HEK293 (cell line): ENCODE results near the gene GAMT.

Source experiments
- GLIS1 ChIP-seq: fragments of 450-650 bp; formaldehyde crosslinking; IDR thresholded peaks from 2 replicates; pipeline ENCODE4 v1.5.1; 2016; ENCODE audit warnings: missing biosample characterization, missing genetic modification characterization
- INSM2 ChIP-seq: fragments of 450-650 bp; formaldehyde crosslinking; IDR thresholded peaks from 2 replicates; pipeline ENCODE4 v1.5.1; 2016; ENCODE audit warnings: missing biosample characterization, missing genetic modification characterization
- KLF10 ChIP-seq: fragments of 450-650 bp; IDR thresholded peaks from 2 replicates; pipeline ENCODE4 v1.5.1; 2018; ENCODE audit warnings: missing biosample characterization, mild to moderate bottlenecking, missing genetic modification characterization
- KLF7 ChIP-seq: fragments of 450-650 bp; formaldehyde crosslinking; IDR thresholded peaks from 2 replicates; pipeline ENCODE4 v1.5.1; 2016; ENCODE audit warnings: missing biosample characterization, missing genetic modification characterization, borderline replicate concordance
- MEIS1 ChIP-seq: sonication (generic); formaldehyde crosslinking; IDR thresholded peaks from 2 replicates; pipeline ENCODE4 v1.8.1; 2022; ENCODE audit warnings: missing genetic modification reagents, mild to moderate bottlenecking, borderline replicate concordance
- MZF1 ChIP-seq: fragments of 450-650 bp; formaldehyde crosslinking; IDR thresholded peaks from 2 replicates; pipeline ENCODE4 v1.5.1; 2017; ENCODE audit warnings: missing biosample characterization, missing genetic modification characterization, borderline replicate concordance
- PATZ1 ChIP-seq: fragments of 450-650 bp; formaldehyde crosslinking; IDR thresholded peaks from 2 replicates; pipeline ENCODE4 v1.5.1; 2016; ENCODE audit warnings: missing biosample characterization, missing genetic modification characterization
- SP7 ChIP-seq: fragments of 450-650 bp; formaldehyde crosslinking; IDR thresholded peaks from 2 replicates; pipeline ENCODE4 v1.5.1; 2016; ENCODE audit warnings: missing biosample characterization, missing genetic modification characterization
- YY1 ChIP-seq: fragments of 450-650 bp; formaldehyde crosslinking; IDR thresholded peaks from 2 replicates; pipeline ENCODE4 v1.5.1; 2018; ENCODE audit warnings: missing biosample characterization, missing genetic modification characterization
- ZBTB17 ChIP-seq: fragments of 450-650 bp; formaldehyde crosslinking; IDR thresholded peaks from 2 replicates; pipeline ENCODE4 v1.5.1; 2016; ENCODE audit warnings: missing biosample characterization, missing genetic modification characterization
- ZBTB20 ChIP-seq: fragments of 450-650 bp; formaldehyde crosslinking; IDR thresholded peaks from 2 replicates; pipeline ENCODE4 v1.5.1; 2016; ENCODE audit warnings: missing biosample characterization, missing genetic modification characterization
- ZBTB21 ChIP-seq: fragments of 450-650 bp; formaldehyde crosslinking; IDR thresholded peaks from 2 replicates; pipeline ENCODE4 v1.5.1; 2017; ENCODE audit warnings: missing biosample characterization, missing genetic modification characterization
- ZBTB7A ChIP-seq: fragments of 450-650 bp; formaldehyde crosslinking; IDR thresholded peaks from 2 replicates; pipeline ENCODE4 v1.5.1; 2016; ENCODE audit warnings: low read depth, missing biosample characterization, missing genetic modification characterization
- ZFHX2 ChIP-seq: fragments of 450-650 bp; formaldehyde crosslinking; conservative IDR thresholded peaks from 2 replicates; pipeline ENCODE4 v1.5.1; 2016; ENCODE audit warnings: missing biosample characterization, missing genetic modification characterization
- ZIC2 ChIP-seq: fragments of 450-650 bp; formaldehyde crosslinking; IDR thresholded peaks from 2 replicates; pipeline ENCODE4 v1.5.1; 2016; ENCODE audit warnings: missing biosample characterization, missing genetic modification characterization
- ZNF112 ChIP-seq: fragments of 450-650 bp; formaldehyde crosslinking; IDR thresholded peaks from 2 replicates; pipeline ENCODE4 v1.5.0; 2017; ENCODE audit warnings: missing biosample characterization, missing genetic modification characterization
- ZNF16 ChIP-seq: fragments of 450-650 bp; formaldehyde crosslinking; IDR thresholded peaks from 2 replicates; pipeline ENCODE4 v1.5.1; 2016; ENCODE audit warnings: low read depth, missing biosample characterization, missing genetic modification characterization
- ZNF169 ChIP-seq: fragments of 450-650 bp; formaldehyde crosslinking; IDR thresholded peaks from 2 replicates; pipeline ENCODE4 v1.5.1; 2016; ENCODE audit warnings: missing biosample characterization, missing genetic modification characterization
- ZNF19 ChIP-seq: fragments of 450-650 bp; formaldehyde crosslinking; IDR thresholded peaks from 2 replicates; pipeline ENCODE4; 2016; ENCODE audit warnings: missing biosample characterization, missing genetic modification characterization, low read depth
- ZNF223 ChIP-seq: fragments of 450-650 bp; formaldehyde crosslinking; IDR thresholded peaks from 2 replicates; pipeline ENCODE4 v1.5.1; 2016; ENCODE audit warnings: missing biosample characterization, missing genetic modification characterization
- ZNF248 ChIP-seq: fragments of 450-650 bp; formaldehyde crosslinking; IDR thresholded peaks from 2 replicates; pipeline ENCODE4 v1.5.1; 2017; ENCODE audit warnings: missing biosample characterization, missing genetic modification characterization
- ZNF274 ChIP-seq, 2 experiments: fragments of 200-500 bp in 1 of 2; fragments of 450-650 bp in 1 of 2; sonication (Bioruptor generic) in 1 of 2; formaldehyde crosslinking in 1 of 2; IDR thresholded peaks; 2 replicates each; pipeline versions ENCODE4 v1.5.1 to v1.6.1; 2014 to 2016; ENCODE audit warnings: borderline replicate concordance in 1 of 2, inconsistent platforms in 1 of 2, low read length in 1 of 2, missing biosample characterization in 1 of 2, missing genetic modification characterization in 1 of 2
- ZNF292 ChIP-seq: fragments of 450-650 bp; formaldehyde crosslinking; IDR thresholded peaks from 2 replicates; pipeline ENCODE4 v1.5.1; 2016; ENCODE audit warnings: low read depth, missing biosample characterization, missing genetic modification characterization, borderline replicate concordance
- ZNF324 ChIP-seq: fragments of 450-650 bp; formaldehyde crosslinking; IDR thresholded peaks from 2 replicates; pipeline ENCODE4 v1.5.1; 2016; ENCODE audit warnings: missing biosample characterization, missing genetic modification characterization
- ZNF391 ChIP-seq: fragments of 450-650 bp; formaldehyde crosslinking; IDR thresholded peaks from 2 replicates; pipeline ENCODE4 v1.5.1; 2016; ENCODE audit warnings: low read depth, missing biosample characterization, missing genetic modification characterization, borderline replicate concordance
- ZNF394 ChIP-seq: fragments of 450-650 bp; formaldehyde crosslinking; IDR thresholded peaks from 2 replicates; pipeline ENCODE4 v1.5.1; 2016; ENCODE audit warnings: missing biosample characterization, missing genetic modification characterization, mild to moderate bottlenecking, moderate library complexity, borderline replicate concordance
- ZNF416 ChIP-seq: fragments of 450-650 bp; formaldehyde crosslinking; IDR thresholded peaks from 2 replicates; pipeline ENCODE4 v1.5.1; 2016; ENCODE audit warnings: missing biosample characterization, missing genetic modification characterization
- ZNF473 ChIP-seq: fragments of 450-650 bp; formaldehyde crosslinking; IDR thresholded peaks from 2 replicates; pipeline ENCODE4 v1.5.1; 2017; ENCODE audit warnings: missing biosample characterization, missing genetic modification characterization
- ZNF48 ChIP-seq: fragments of 450-650 bp; formaldehyde crosslinking; IDR thresholded peaks from 2 replicates; pipeline ENCODE4 v1.5.1; 2016; ENCODE audit warnings: missing biosample characterization, missing genetic modification characterization
- ZNF514 ChIP-seq: fragments of 450-650 bp; formaldehyde crosslinking; IDR thresholded peaks from 2 replicates; pipeline ENCODE4 v1.5.1; 2016; ENCODE audit warnings: missing biosample characterization, missing genetic modification characterization
- ZNF544 ChIP-seq: fragments of 450-650 bp; formaldehyde crosslinking; IDR thresholded peaks from 2 replicates; pipeline ENCODE4 v1.5.0; 2017; ENCODE audit warnings: missing biosample characterization, missing genetic modification characterization
- ZNF580 ChIP-seq: fragments of 450-650 bp; formaldehyde crosslinking; IDR thresholded peaks from 2 replicates; pipeline ENCODE4 v1.5.1; 2016; ENCODE audit warnings: missing biosample characterization, missing genetic modification characterization
- ZNF585B ChIP-seq: fragments of 450-650 bp; formaldehyde crosslinking; IDR thresholded peaks from 2 replicates; pipeline ENCODE4 v1.5.1; 2016; ENCODE audit warnings: missing biosample characterization, missing genetic modification characterization
- ZNF785 ChIP-seq: fragments of 450-650 bp; formaldehyde crosslinking; IDR thresholded peaks from 2 replicates; pipeline ENCODE4 v1.5.1; 2016; ENCODE audit warnings: missing biosample characterization, missing genetic modification characterization
- ZSCAN5A ChIP-seq: fragments of 450-650 bp; formaldehyde crosslinking; IDR thresholded peaks from 2 replicates; pipeline ENCODE4 v1.5.1; 2016; ENCODE audit warnings: missing biosample characterization, missing genetic modification characterization
- ZXDB ChIP-seq: fragments of 450-650 bp; formaldehyde crosslinking; IDR thresholded peaks from 2 replicates; pipeline ENCODE4 v1.5.1; 2016; ENCODE audit warnings: missing biosample characterization, missing genetic modification characterization

GAMT gene

GRCh38 chr19:1445185-1445931 lies 44.0 kb upstream of the GAMT start (continued):
- peak; percentile 77 for TF ChIP-seq ZNF324
- no peak; the same call in none of the 2 replicates for TF ChIP-seq ZSCAN5A (tag by site-specific recombination)
- TF ChIP-seq ZBTB20 (tag by site-specific recombination): peak; percentile 84
- TF ChIP-seq ZNF19 (tag by site-specific recombination): no peak
- TF ChIP-seq ZNF514: no peak
- TF ChIP-seq ZNF785 (tag by site-specific recombination): no peak; the same call in 1 of the 2 replicates
- peak; percentile 96 for TF ChIP-seq ZIC2 (tag by site-specific recombination)
- peak; percentile 97 for TF ChIP-seq PATZ1 (tag by site-specific recombination)
- no peak; the same call in none of the 2 replicates for TF ChIP-seq ZBTB17 (tag by site-specific recombination)
- no peak; the same call in 1 of the 2 replicates for TF ChIP-seq KLF7 (tag by site-specific recombination)
- TF ChIP-seq ZBTB21 (tag by site-specific recombination): 0 out of 2 replicates have a peak, but pooled peaks have one; percentile 20
- TF ChIP-seq SP7 (tag by site-specific recombination): peak; percentile 74
- TF ChIP-seq ZNF16 (tag by site-specific recombination): peak; percentile 92
- peak; percentile 79 for TF ChIP-seq ZXDB (tag by site-specific recombination)
- peak; percentile 87 for TF ChIP-seq KLF10 (tag by site-specific recombination)
- peak; percentile 77 for TF ChIP-seq ZNF580 (tag by site-specific recombination)
- no peak for TF ChIP-seq ZNF274 (IDR thresholded peaks at IDR 0.05; ENCODE audit: low read length)
- no peak for TF ChIP-seq ZNF274 (tag by site-specific recombination; IDR thresholded peaks at IDR 0.05; ENCODE audit: borderline replicate concordance)
- TF ChIP-seq ZNF544 (tag by site-specific recombination): no peak
- TF ChIP-seq ZNF112 (tag by site-specific recombination): no peak
- TF ChIP-seq INSM2 (tag by site-specific recombination): peak; percentile 66
- no peak; the same call in 1 of the 2 replicates for TF ChIP-seq ZNF394 (tag by site-specific recombination)
- TF ChIP-seq MZF1 (tag by site-specific recombination): peak; percentile 84
- peak; percentile 98 for TF ChIP-seq GLIS1 (tag by site-specific recombination)
- no peak for TF ChIP-seq ZNF248 (tag by site-specific recombination)
- TF ChIP-seq ZNF169: no peak
- TF ChIP-seq ZNF48 (tag by site-specific recombination): no peak
- peak; percentile 98 for TF ChIP-seq ZFHX2 (tag by site-specific recombination)
- TF ChIP-seq ZNF585B (tag by site-specific recombination): no peak
- TF ChIP-seq ZNF473 (tag by site-specific recombination): no peak
- peak; percentile 80 for TF ChIP-seq ZNF391
- no peak for TF ChIP-seq MEIS1
- TF ChIP-seq ZNF223: 0 out of 2 replicates have a peak, but pooled peaks have one; percentile 8
- no peak for TF ChIP-seq ZNF416 (tag by site-specific recombination)
- TF ChIP-seq ZBTB7A (tag by site-specific recombination): peak; percentile 92
- TF ChIP-seq YY1 (tag by site-specific recombination): no peak
- no peak for TF ChIP-seq ZNF292 (tag by site-specific recombination)
